WTC11 (cell line): ENCODE data around the gene CENPA. TPM values are rescaled to one million over a fixed set of nuclear protein-coding genes. Genes with fewer than 3 reads are reported as not detected.

ENCODE experiments used
- ATAC-seq: fragments of 200-7000 bp; cut with Tn5 transposase; 2 replicates; pipeline ENCODE4 v1.10.0; 2021; ENCODE audit warnings: mild to moderate bottlenecking, moderate library complexity
- CTCF ChIA-PET: fragments of 300-600 bp; sonication (Branson Sonifier 250); formaldehyde crosslinking; loops from one replicate; lab custom pipeline; 2021; ENCODE audit warnings: antibody characterized with exemption; lab: Charles Lee
- POLR2A ChIA-PET: fragments of 350-600 bp; sonication (Branson Sonifier 250); formaldehyde crosslinking; loops from one replicate; lab custom pipeline; 2021; ENCODE audit warnings: antibody characterized with exemption; lab: Charles Lee
- DNase-seq: peaks from one replicate; pipeline ENCODE4 v3.0.0; 2021; ENCODE audit warnings: low spot score
- H3K27ac Mint-ChIP-seq: 2 replicates; pipeline ENCODE4 v1.8.0; 2021; ENCODE audit warnings: mixed read lengths
- H3K27me3 Mint-ChIP-seq: 2 replicates; pipeline ENCODE4 v1.8.0; 2021; ENCODE audit warnings: low read depth, mild to moderate bottlenecking, moderate library complexity, mixed read lengths
- H3K36me3 Mint-ChIP-seq: 2 replicates; pipeline ENCODE4 v1.8.0; 2021; ENCODE audit warnings: mixed read lengths
- H3K4me1 Mint-ChIP-seq: 2 replicates; pipeline ENCODE4 v1.8.0; 2022; ENCODE audit warnings: mixed read lengths
- H3K4me3 Mint-ChIP-seq: 2 replicates; pipeline ENCODE4 v1.8.0; 2021; ENCODE audit warnings: mild to moderate bottlenecking, moderate library complexity, mixed read lengths
- H3K9me3 Mint-ChIP-seq: 2 replicates; pipeline ENCODE4 v1.8.0; 2021; ENCODE audit warnings: mixed read lengths
- ESRRA ChIP-seq: sonication (generic); formaldehyde crosslinking; IDR thresholded peaks from 2 replicates; pipeline ENCODE4 v1.8.1; 2022; ENCODE audit warnings: mild to moderate bottlenecking, missing genetic modification reagents, borderline replicate concordance
- FOXK1 ChIP-seq: sonication (generic); formaldehyde crosslinking; IDR thresholded peaks from 2 replicates; pipeline ENCODE4 v1.8.0; 2022; ENCODE audit warnings: mild to moderate bottlenecking, moderate library complexity, missing genetic modification reagents
- FOXP1 ChIP-seq: sonication (generic); formaldehyde crosslinking; IDR thresholded peaks from 2 replicates; pipeline ENCODE4 v1.8.0; 2022; ENCODE audit warnings: missing genetic modification reagents, mild to moderate bottlenecking, moderate library complexity, borderline replicate concordance
- KAT7 ChIP-seq: sonication (generic); formaldehyde crosslinking; IDR thresholded peaks from 2 replicates; pipeline ENCODE4 v1.8.1; 2023; ENCODE audit warnings: missing genetic modification reagents, mild to moderate bottlenecking, borderline replicate concordance
- MYBL2 ChIP-seq: sonication (generic); formaldehyde crosslinking; IDR thresholded peaks from 2 replicates; pipeline ENCODE4 v1.8.1; 2023; ENCODE audit warnings: mild to moderate bottlenecking, moderate library complexity, missing genetic modification reagents
- NFYB ChIP-seq: sonication (generic); formaldehyde crosslinking; conservative IDR thresholded peaks from 2 replicates; pipeline ENCODE4 v1.8.0; 2022; ENCODE audit warnings: low read depth, missing genetic modification reagents
- NR3C1 ChIP-seq: sonication (generic); formaldehyde crosslinking; conservative IDR thresholded peaks from 2 replicates; pipeline ENCODE4 v1.8.1; 2023; ENCODE audit warnings: low read depth, mild to moderate bottlenecking, missing genetic modification reagents
- PRRX2 ChIP-seq: fragments of 250-450 bp; sonication (Bioruptor Pico); IDR thresholded peaks from 2 replicates; pipeline ENCODE4 v1.8.0; 2021; ENCODE audit warnings: mild to moderate bottlenecking
- SMAD3 ChIP-seq: sonication (generic); formaldehyde crosslinking; IDR thresholded peaks from 2 replicates; pipeline ENCODE4 v1.8.0; 2022; ENCODE audit warnings: missing genetic modification reagents, mild to moderate bottlenecking, borderline replicate concordance
- ZBTB21 ChIP-seq: sonication (generic); formaldehyde crosslinking; IDR thresholded peaks from 2 replicates; pipeline ENCODE4 v1.8.1; 2023; ENCODE audit warnings: mild to moderate bottlenecking, missing genetic modification reagents, borderline replicate concordance
- ZNF138 ChIP-seq: sonication (generic); formaldehyde crosslinking; conservative IDR thresholded peaks from 2 replicates; pipeline ENCODE4 v1.8.1; 2022; ENCODE audit warnings: mild to moderate bottlenecking, moderate library complexity, missing genetic modification reagents
- total RNA-seq: library from RNA; stranded (reverse); gene quantifications from 3 replicates; pipeline ENCODE4 v1.2.3, GENCODE V29; 2021
- TF ChIP-seq, protein P1 (sequence below): sonication (generic); formaldehyde crosslinking; IDR thresholded peaks from 2 replicates; pipeline ENCODE4 v1.8.1; 2022; ENCODE audit warnings: low read depth, missing genetic modification reagents, borderline replicate concordance
- TF ChIP-seq, protein P2 (sequence below): fragments of 250-450 bp; sonication (Bioruptor Pico); IDR thresholded peaks from 2 replicates; pipeline ENCODE4 v1.9.0; 2021; ENCODE audit warnings: moderate library complexity, mild to moderate bottlenecking, inconsistent platforms, borderline replicate concordance
- TF ChIP-seq, protein P3 (sequence below): sonication (generic); formaldehyde crosslinking; IDR thresholded peaks from 2 replicates; pipeline ENCODE4 v1.8.1; 2022; ENCODE audit warnings: mild to moderate bottlenecking, missing genetic modification reagents, moderate library complexity, borderline replicate concordance
- TF ChIP-seq, protein P4 (sequence below): sonication (generic); formaldehyde crosslinking; IDR thresholded peaks from 2 replicates; pipeline ENCODE4 v1.8.1; 2023; ENCODE audit warnings: mild to moderate bottlenecking, moderate library complexity, missing genetic modification reagents
- TF ChIP-seq, protein P5 (sequence below): sonication (generic); formaldehyde crosslinking; IDR thresholded peaks from 2 replicates; pipeline ENCODE4 v1.8.0; 2022; ENCODE audit warnings: mild to moderate bottlenecking, missing genetic modification reagents
- TF ChIP-seq, protein P6 (sequence below): sonication (generic); formaldehyde crosslinking; IDR thresholded peaks from 2 replicates; pipeline ENCODE4 v1.8.0; 2022; ENCODE audit warnings: mild to moderate bottlenecking, missing genetic modification reagents
- TF ChIP-seq, protein P7 (sequence below): sonication (generic); formaldehyde crosslinking; IDR thresholded peaks from 2 replicates; pipeline ENCODE4 v1.8.0; 2023; ENCODE audit warnings: mild to moderate bottlenecking, missing genetic modification reagents
- TF ChIP-seq, protein P8 (sequence below): sonication (generic); formaldehyde crosslinking; IDR thresholded peaks from 2 replicates; pipeline ENCODE4 v1.8.1; 2022; ENCODE audit warnings: missing genetic modification reagents, borderline replicate concordance

Gene CENPA
- total RNA-seq, 1 experiment from 2014 or later: 45.6 TPM

DNA sequence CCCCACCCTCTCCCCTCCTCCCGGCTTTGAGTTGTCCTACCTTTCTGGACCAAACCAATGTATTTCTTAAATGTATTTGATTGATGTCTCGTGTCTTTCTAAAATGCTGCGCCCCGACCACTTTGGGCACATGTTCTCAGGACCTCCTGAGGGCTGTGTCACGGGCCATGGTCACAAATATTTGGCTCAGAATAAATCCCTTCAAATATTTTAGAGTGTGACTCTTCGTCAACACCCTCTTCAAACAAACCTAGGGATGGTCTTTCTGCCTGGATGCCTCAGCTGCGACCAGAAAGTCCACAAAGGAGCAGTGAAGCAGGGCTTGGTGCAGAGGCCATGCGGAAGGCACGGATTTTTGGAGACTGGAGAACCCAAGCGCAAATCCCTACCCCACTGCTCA lies 22.8 kb upstream of the CENPA start:
- POLR2A ChIA-PET: no interaction called here
- H3K4me3 Mint-ChIP-seq: peak overlapping the region; percentile 88
- peaks cover 16% of the 10 kb centered on the region for H3K4me1 Mint-ChIP-seq
- H3K36me3 Mint-ChIP-seq: no peaks in the 10 kb centered on the region
- no peaks in the 10 kb centered on the region for H3K9me3 Mint-ChIP-seq
- CTCF ChIA-PET: interaction anchor here (1.4 kb wide), 1 partner anchor 23 kb away, joined by 4 read pairs; the partner anchor contains the start of gene CENPA
- ATAC-seq (no peak), DNase-seq (no peak)
- H3K27ac Mint-ChIP-seq: no peak overlapping the region
- no peak for TF ChIP-seq ZNF138 (CRISPR knock-in tag)
- TF ChIP-seq, protein P1, sequence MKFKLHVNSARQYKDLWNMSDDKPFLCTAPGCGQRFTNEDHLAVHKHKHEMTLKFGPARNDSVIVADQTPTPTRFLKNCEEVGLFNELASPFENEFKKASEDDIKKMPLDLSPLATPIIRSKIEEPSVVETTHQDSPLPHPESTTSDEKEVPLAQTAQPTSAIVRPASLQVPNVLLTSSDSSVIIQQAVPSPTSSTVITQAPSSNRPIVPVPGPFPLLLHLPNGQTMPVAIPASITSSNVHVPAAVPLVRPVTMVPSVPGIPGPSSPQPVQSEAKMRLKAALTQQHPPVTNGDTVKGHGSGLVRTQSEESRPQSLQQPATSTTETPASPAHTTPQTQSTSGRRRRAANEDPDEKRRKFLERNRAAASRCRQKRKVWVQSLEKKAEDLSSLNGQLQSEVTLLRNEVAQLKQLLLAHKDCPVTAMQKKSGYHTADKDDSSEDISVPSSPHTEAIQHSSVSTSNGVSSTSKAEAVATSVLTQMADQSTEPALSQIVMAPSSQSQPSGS (CRISPR knock-in tag): no peak
- no peak for TF ChIP-seq ZBTB21 (CRISPR knock-in tag)
- TF ChIP-seq, protein P2, sequence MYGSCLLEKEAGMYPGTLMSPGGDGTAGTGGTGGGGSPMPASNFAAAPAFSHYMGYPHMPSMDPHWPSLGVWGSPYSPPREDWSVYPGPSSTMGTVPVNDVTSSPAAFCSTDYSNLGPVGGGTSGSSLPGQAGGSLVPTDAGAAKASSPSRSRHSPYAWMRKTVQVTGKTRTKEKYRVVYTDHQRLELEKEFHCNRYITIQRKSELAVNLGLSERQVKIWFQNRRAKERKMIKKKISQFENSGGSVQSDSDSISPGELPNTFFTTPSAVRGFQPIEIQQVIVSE (CRISPR knock-in tag): no peak
- TF ChIP-seq, protein P3, sequence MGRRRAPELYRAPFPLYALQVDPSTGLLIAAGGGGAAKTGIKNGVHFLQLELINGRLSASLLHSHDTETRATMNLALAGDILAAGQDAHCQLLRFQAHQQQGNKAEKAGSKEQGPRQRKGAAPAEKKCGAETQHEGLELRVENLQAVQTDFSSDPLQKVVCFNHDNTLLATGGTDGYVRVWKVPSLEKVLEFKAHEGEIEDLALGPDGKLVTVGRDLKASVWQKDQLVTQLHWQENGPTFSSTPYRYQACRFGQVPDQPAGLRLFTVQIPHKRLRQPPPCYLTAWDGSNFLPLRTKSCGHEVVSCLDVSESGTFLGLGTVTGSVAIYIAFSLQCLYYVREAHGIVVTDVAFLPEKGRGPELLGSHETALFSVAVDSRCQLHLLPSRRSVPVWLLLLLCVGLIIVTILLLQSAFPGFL (CRISPR knock-in tag): no peak
- no peak for TF ChIP-seq SMAD3
- TF ChIP-seq, all 79 proteins: peak for 0
- H3K27me3 Mint-ChIP-seq: peaks cover 14% of the 10 kb centered on the region

DNA sequence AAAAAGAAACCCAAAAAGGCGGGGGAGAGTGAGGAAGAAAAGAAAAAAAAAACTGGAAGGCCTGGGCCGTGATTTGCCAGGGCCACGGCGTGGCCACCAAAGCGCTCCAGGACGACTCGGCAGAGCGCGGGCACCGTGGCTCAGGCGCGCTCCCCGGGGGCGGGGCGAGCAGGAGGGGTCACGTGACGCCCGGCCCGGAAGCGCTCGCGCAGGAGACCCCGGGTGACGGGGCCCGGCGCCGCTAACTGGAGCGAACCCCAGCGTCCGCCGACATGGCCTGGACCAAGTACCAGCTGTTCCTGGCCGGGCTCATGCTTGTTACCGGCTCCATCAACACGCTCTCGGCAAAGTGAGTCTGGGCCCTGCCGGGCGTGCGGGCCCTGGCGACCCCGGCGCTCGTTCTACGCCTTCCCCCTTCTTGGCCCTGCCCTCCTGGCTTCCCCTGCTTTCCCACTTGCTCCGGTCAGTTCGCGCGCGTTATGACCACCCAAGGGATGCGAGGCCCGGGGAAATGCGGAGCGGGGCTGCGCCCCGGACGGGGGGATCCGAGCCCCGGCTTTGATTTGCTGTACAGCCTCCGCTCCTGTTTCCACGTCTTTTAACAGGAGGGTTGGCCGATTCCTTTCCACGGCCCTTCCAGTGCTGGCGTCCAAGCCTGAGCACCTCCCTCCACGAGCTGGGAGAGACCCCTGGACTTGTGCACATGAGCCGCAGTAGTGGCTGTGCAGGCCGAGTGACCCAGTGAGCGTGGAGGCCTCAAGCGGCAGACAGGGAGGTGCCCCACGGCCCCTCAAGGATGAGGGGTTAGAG lies 21.6 kb upstream of the CENPA start, which contains the start of gene SLC35F6:
SLC35F6 (plus strand) TSS at position 207 of the 810 bp plus-strand sequence; CDS start at position 273, 66 bp downstream.
- no peaks in the 10 kb centered on the region for H3K9me3 Mint-ChIP-seq
- H3K27me3 Mint-ChIP-seq: peaks cover 14% of the 10 kb centered on the region
- CTCF ChIA-PET: interaction anchor here (1.1 to 1.4 kb wide), 3 partner anchors 21 to 162 kb away, joined by 3 to 4 read pairs (median 3); partner anchors contain the start of gene CENPA
- POLR2A ChIA-PET: interaction anchor here (0.6 kb wide), 2 partner anchors 18 to 470 kb away, joined by 3 to 9 read pairs; no protein-coding TSS in a partner anchor
- no peak within 1 kb of the TSS for H3K27ac Mint-ChIP-seq
- H3K4me3 Mint-ChIP-seq: peak within 1 kb of the TSS; percentile 88
- H3K4me1 Mint-ChIP-seq: peaks cover 7% of the 10 kb centered on the region
- H3K36me3 Mint-ChIP-seq: no peaks in the 10 kb centered on the region
- DNase-seq (peak; percentile 73), ATAC-seq (peak; percentile 88)
- TF ChIP-seq ZBTB21 (CRISPR knock-in tag): no peak
- peak; percentile 40; the same call in 1 of the 2 replicates for TF ChIP-seq FOXK1 (CRISPR knock-in tag)
- 0 out of 2 replicates have a peak, but pooled peaks have one; percentile 59 for TF ChIP-seq FOXP1 (CRISPR knock-in tag)
- TF ChIP-seq, protein P4, sequence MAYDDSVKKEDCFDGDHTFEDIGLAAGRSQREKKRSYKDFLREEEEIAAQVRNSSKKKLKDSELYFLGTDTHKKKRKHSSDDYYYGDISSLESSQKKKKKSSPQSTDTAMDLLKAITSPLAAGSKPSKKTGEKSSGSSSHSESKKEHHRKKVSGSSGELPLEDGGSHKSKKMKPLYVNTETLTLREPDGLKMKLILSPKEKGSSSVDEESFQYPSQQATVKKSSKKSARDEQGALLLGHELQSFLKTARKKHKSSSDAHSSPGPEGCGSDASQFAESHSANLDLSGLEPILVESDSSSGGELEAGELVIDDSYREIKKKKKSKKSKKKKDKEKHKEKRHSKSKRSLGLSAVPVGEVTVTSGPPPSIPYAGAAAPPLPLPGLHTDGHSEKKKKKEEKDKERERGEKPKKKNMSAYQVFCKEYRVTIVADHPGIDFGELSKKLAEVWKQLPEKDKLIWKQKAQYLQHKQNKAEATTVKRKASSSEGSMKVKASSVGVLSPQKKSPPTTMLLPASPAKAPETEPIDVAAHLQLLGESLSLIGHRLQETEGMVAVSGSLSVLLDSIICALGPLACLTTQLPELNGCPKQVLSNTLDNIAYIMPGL (CRISPR knock-in tag): 0 out of 2 replicates have a peak, but pooled peaks have one; percentile 59
- TF ChIP-seq NFYB (CRISPR knock-in tag): peak; percentile 16
- TF ChIP-seq, protein P5, sequence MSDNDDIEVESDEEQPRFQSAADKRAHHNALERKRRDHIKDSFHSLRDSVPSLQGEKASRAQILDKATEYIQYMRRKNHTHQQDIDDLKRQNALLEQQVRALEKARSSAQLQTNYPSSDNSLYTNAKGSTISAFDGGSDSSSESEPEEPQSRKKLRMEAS (CRISPR knock-in tag): peak; percentile 64
- TF ChIP-seq PRRX2: no peak
- TF ChIP-seq ESRRA: 0 out of 2 replicates have a peak, but pooled peaks have one; percentile 58
- TF ChIP-seq MYBL2: peak; percentile 77; the same call in 1 of the 2 replicates
- TF ChIP-seq NR3C1 (CRISPR knock-in tag): no peak
- peak; percentile 81; the same call in 1 of the 2 replicates for TF ChIP-seq KAT7
- TF ChIP-seq, protein P6, sequence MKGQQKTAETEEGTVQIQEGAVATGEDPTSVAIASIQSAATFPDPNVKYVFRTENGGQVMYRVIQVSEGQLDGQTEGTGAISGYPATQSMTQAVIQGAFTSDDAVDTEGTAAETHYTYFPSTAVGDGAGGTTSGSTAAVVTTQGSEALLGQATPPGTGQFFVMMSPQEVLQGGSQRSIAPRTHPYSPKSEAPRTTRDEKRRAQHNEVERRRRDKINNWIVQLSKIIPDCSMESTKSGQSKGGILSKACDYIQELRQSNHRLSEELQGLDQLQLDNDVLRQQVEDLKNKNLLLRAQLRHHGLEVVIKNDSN: peak; percentile 98
- TF ChIP-seq, protein P7, sequence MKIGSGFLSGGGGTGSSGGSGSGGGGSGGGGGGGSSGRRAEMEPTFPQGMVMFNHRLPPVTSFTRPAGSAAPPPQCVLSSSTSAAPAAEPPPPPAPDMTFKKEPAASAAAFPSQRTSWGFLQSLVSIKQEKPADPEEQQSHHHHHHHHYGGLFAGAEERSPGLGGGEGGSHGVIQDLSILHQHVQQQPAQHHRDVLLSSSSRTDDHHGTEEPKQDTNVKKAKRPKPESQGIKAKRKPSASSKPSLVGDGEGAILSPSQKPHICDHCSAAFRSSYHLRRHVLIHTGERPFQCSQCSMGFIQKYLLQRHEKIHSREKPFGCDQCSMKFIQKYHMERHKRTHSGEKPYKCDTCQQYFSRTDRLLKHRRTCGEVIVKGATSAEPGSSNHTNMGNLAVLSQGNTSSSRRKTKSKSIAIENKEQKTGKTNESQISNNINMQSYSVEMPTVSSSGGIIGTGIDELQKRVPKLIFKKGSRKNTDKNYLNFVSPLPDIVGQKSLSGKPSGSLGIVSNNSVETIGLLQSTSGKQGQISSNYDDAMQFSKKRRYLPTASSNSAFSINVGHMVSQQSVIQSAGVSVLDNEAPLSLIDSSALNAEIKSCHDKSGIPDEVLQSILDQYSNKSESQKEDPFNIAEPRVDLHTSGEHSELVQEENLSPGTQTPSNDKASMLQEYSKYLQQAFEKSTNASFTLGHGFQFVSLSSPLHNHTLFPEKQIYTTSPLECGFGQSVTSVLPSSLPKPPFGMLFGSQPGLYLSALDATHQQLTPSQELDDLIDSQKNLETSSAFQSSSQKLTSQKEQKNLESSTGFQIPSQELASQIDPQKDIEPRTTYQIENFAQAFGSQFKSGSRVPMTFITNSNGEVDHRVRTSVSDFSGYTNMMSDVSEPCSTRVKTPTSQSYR (CRISPR knock-in tag): no peak
- TF ChIP-seq, protein P8, sequence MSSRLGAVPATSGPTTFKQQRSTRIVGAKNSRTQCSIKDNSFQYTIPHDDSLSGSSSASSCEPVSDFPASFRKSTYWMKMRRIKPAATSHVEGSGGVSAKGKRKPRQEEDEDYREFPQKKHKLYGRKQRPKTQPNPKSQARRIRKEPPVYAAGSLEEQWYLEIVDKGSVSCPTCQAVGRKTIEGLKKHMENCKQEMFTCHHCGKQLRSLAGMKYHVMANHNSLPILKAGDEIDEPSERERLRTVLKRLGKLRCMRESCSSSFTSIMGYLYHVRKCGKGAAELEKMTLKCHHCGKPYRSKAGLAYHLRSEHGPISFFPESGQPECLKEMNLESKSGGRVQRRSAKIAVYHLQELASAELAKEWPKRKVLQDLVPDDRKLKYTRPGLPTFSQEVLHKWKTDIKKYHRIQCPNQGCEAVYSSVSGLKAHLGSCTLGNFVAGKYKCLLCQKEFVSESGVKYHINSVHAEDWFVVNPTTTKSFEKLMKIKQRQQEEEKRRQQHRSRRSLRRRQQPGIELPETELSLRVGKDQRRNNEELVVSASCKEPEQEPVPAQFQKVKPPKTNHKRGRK (CRISPR knock-in tag): no peak
- TF ChIP-seq, protein P1 (CRISPR knock-in tag): no peak
